Activated B cell treated with CpG ODN at 0.5 μM for 24 hours (primary cell): ENCODE results near the gene MPP7. TPM values are rescaled to one million over a fixed set of nuclear protein-coding genes. Genes with fewer than 3 reads are reported as not detected.
"Not testable (repeated sequence)": the region's sequence is repeated elsewhere in the genome, so short reads cannot be mapped to it uniquely, and the experiment has no call there.

Experiments used
- ATAC-seq: fragments of 200-7000 bp; cut with Tn5 transposase; one replicate; pipeline ENCODE4 v1.10.0; 2021; ENCODE audit warnings: low read depth, mild to moderate bottlenecking, moderate library complexity
- CTCF ChIA-PET: fragments of 350-600 bp; sonication (Branson Sonifier 250); formaldehyde crosslinking; loops from one replicate; lab custom pipeline; 2021; ENCODE audit warnings: antibody characterized with exemption; lab: Charles Lee
- POLR2A ChIA-PET: fragments of 350-600 bp; sonication (Branson Sonifier 250); formaldehyde crosslinking; loops from one replicate; lab custom pipeline; 2021; ENCODE audit warnings: antibody characterized with exemption; lab: Charles Lee
- DNase-seq: peaks from one replicate; pipeline ENCODE4 v3.0.0; 2022
- H3K27ac Mint-ChIP-seq: one replicate; pipeline ENCODE4 v1.8.0; 2020; ENCODE audit warnings: mixed read lengths
- H3K27me3 Mint-ChIP-seq: one replicate; pipeline ENCODE4 v1.8.0; 2021; ENCODE audit warnings: mixed read lengths
- H3K36me3 Mint-ChIP-seq: one replicate; pipeline ENCODE4 v1.8.0; 2021; ENCODE audit warnings: low read depth, mixed read lengths
- H3K4me1 Mint-ChIP-seq: one replicate; pipeline ENCODE4 v1.8.0; 2021; ENCODE audit warnings: mixed read lengths
- H3K4me3 Mint-ChIP-seq: one replicate; pipeline ENCODE4 v1.8.0; 2020; ENCODE audit warnings: mild to moderate bottlenecking, mixed read lengths
- H3K9me3 Mint-ChIP-seq: one replicate; pipeline ENCODE4 v1.8.0; 2020; ENCODE audit warnings: mixed read lengths
- intact Hi-C: fragments of 100-400 bp; cut with micrococcal nuclease; formaldehyde crosslinking; loops from one replicate; pipeline ENCODE4 v1.15.1; 2024
- total RNA-seq: library from RNA; stranded (reverse); gene quantifications from 2 replicates; pipeline ENCODE4 v1.2.3, GENCODE V29; 2022
- TF ChIP-seq, protein P1 (sequence below): fragments of 200-600 bp; IDR thresholded peaks from one replicate; pipeline ENCODE4 v1.8.0; 2022; ENCODE audit warnings: antibody characterized with exemption, mild to moderate bottlenecking

MPP7 gene
- 6.2 and 8.3 TPM in 2 replicates for total RNA-seq

GRCh38 chr10:28302638-28303488 lies at the start of gene MPP7:
TSS of gene MPP7 (minus strand) at chr10:28303064. CDS start at chr10:28238604, 64,460 bp downstream.
- H3K4me1 Mint-ChIP-seq = peaks cover 30% of the 10 kb centered on the region
- DNase-seq (peak; percentile 96), ATAC-seq (peak; percentile 91)
- TF ChIP-seq, protein P1, sequence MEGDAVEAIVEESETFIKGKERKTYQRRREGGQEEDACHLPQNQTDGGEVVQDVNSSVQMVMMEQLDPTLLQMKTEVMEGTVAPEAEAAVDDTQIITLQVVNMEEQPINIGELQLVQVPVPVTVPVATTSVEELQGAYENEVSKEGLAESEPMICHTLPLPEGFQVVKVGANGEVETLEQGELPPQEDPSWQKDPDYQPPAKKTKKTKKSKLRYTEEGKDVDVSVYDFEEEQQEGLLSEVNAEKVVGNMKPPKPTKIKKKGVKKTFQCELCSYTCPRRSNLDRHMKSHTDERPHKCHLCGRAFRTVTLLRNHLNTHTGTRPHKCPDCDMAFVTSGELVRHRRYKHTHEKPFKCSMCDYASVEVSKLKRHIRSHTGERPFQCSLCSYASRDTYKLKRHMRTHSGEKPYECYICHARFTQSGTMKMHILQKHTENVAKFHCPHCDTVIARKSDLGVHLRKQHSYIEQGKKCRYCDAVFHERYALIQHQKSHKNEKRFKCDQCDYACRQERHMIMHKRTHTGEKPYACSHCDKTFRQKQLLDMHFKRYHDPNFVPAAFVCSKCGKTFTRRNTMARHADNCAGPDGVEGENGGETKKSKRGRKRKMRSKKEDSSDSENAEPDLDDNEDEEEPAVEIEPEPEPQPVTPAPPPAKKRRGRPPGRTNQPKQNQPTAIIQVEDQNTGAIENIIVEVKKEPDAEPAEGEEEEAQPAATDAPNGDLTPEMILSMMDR = no peak
- peaks cover 35% of the 10 kb centered on the region for H3K27me3 Mint-ChIP-seq
- intact Hi-C loops = loop anchor here (1.0 to 5.0 kb wide), 10 partner anchors 31 to 1146 kb away; partner anchors contain the start of genes ACBD5, MASTL and RAB18
- ChIA-PET CTCF (interaction anchor here (1.0 to 4.5 kb wide), 14 partner anchors 9 to 91 kb away, joined by 3 to 87 read pairs (median 6); no protein-coding TSS in a partner anchor), POLR2A (interaction anchor here (0.5 to 2.9 kb wide), 19 partner anchors 9 to 1872 kb away, joined by 3 to 38 read pairs (median 6); partner anchors contain the start of genes RAB18 and WAC)
- H3K27ac Mint-ChIP-seq = peak within 1 kb of the TSS; percentile 73
- H3K4me3 Mint-ChIP-seq = peak within 1 kb of the TSS; percentile 91
- H3K9me3 Mint-ChIP-seq = no peaks in the 10 kb centered on the region
- peaks cover 3% of the 10 kb centered on the region for H3K36me3 Mint-ChIP-seq

- H3K4me1 Mint-ChIP-seq = no peaks in the 10 kb centered on the region
- no peak for ATAC-seq
- H3K36me3 Mint-ChIP-seq = no peaks in the 10 kb centered on the region
- H3K27ac Mint-ChIP-seq = no peak overlapping the region
- intact Hi-C loops = no loop called here
- peaks cover 6% of the 10 kb centered on the region for H3K9me3 Mint-ChIP-seq
- H3K4me3 Mint-ChIP-seq = no peak overlapping the region
- DNase-seq = no peak
- TF ChIP-seq, protein P1 = no peak
- peaks cover 2% of the 10 kb centered on the region for H3K27me3 Mint-ChIP-seq
- ChIA-PET POLR2A (no interaction called here), CTCF (no interaction called here)
Observed at GRCh38 chr10:28349892-28350291, 47.0 kb upstream of the MPP7 start.

GRCh38 chr10:28343987-28344895 lies 41.4 kb upstream of the MPP7 start:
- peaks cover 6% of the 10 kb centered on the region for H3K9me3 Mint-ChIP-seq
- no peak overlapping the region for H3K4me3 Mint-ChIP-seq
- no peaks in the 10 kb centered on the region for H3K36me3 Mint-ChIP-seq
- peaks cover 9% of the 10 kb centered on the region for H3K4me1 Mint-ChIP-seq
- TF ChIP-seq, protein P1 = no peak
- no peak for ATAC-seq
- no peak for DNase-seq
- no peaks in the 10 kb centered on the region for H3K27me3 Mint-ChIP-seq
- intact Hi-C loops = no loop called here
- CTCF ChIA-PET = no interaction called here
- no peak overlapping the region for H3K27ac Mint-ChIP-seq
- POLR2A ChIA-PET = interaction anchor here (1.0 kb wide), 1 partner anchor 42 kb away, joined by 5 read pairs; no protein-coding TSS in a partner anchor

GRCh38 chr10:28343252-28343651 lies 40.4 kb upstream of the MPP7 start:
- TF ChIP-seq, protein P1 = no peak
- Mint-ChIP-seq H3K4me3 (no peak overlapping the region), H3K27me3 (no peaks in the 10 kb centered on the region), H3K36me3 (no peaks in the 10 kb centered on the region), H3K27ac (no peak overlapping the region), H3K4me1 (peaks cover 9% of the 10 kb centered on the region), H3K9me3 (peaks cover 6% of the 10 kb centered on the region)
- intact Hi-C loops = no loop called here
- ChIA-PET CTCF (interaction anchor here (0.7 kb wide), 1 partner anchor 321 kb away, joined by 3 read pairs; no protein-coding TSS in a partner anchor), POLR2A (interaction anchor here (1.0 kb wide), 1 partner anchor 41 kb away, joined by 5 read pairs; no protein-coding TSS in a partner anchor)
- DNase-seq = no peak
- ATAC-seq = no peak

- H3K36me3 Mint-ChIP-seq, CTCF ChIA-PET, intact Hi-C loops, POLR2A ChIA-PET, H3K4me3 Mint-ChIP-seq, H3K27ac Mint-ChIP-seq, ATAC-seq, H3K9me3 Mint-ChIP-seq, H3K27me3 Mint-ChIP-seq, H3K4me1 Mint-ChIP-seq, DNase-seq: not testable (repeated sequence)
Observed at GRCh38 chr10:28341679-28342078, 38.8 kb upstream of the MPP7 start.
